Measurements from ENCODE around the gene OR10A5. TPM values are rescaled to one million over a fixed set of nuclear protein-coding genes. Genes with fewer than 3 reads are reported as not detected.

OR10A5 gene
- total RNA-seq, result not detected in 2 replicates

GRCh38 chr11:6845383-6845782, at the start of gene OR10A5:
TSS of gene OR10A5 (plus strand) at chr11:6845683. CDS start at chr11:6845683, 0 bp downstream.

GRCh38 chr11:6799402-6799801, 46.1 kb upstream of the OR10A5 start, which contains the start of gene OR6A2:
TSS of gene OR6A2 (minus strand) at chr11:6799689. CDS start at chr11:6795708, 3,981 bp downstream.

GRCh38 chr11:6862961-6863360, 17.5 kb downstream of the OR10A5 start, which contains the start of gene OR10A2:
TSS of gene OR10A2 (plus strand) at chr11:6863057. CDS start at chr11:6869755, 6,698 bp downstream.

GRCh38 chr11:6876325-6876724, 30.8 kb downstream of the OR10A5 start, which contains the start of gene OR10A4:
TSS of gene OR10A4 (plus strand) at chr11:6876625. CDS start at chr11:6876648, 23 bp downstream.

GRCh38 chr11:6892400-6892799, 46.9 kb downstream of the OR10A5 start, which contains the start of gene OR2D2:
TSS of gene OR2D2 (minus strand) at chr11:6892500. CDS start at chr11:6892500, 0 bp downstream.

Other genes starting within 250 kb of the OR10A5 start
- gene RRP8, start 242.1 kb upstream of the OR10A5 start, total RNA-seq, result 7.7 and 10.1 TPM in 2 replicates
- 144 and 175 TPM in 2 replicates for gene ILK, start 241.9 kb upstream of the OR10A5 start, total RNA-seq
- 80.7 and 97.0 TPM in 2 replicates for gene TAF10, start 233.5 kb upstream of the OR10A5 start, total RNA-seq
- gene TPP1, start 226.3 kb upstream of the OR10A5 start, total RNA-seq, result 42.2 and 101 TPM in 2 replicates
- gene DCHS1, start 189.9 kb upstream of the OR10A5 start, total RNA-seq, result 2.0 and 5.2 TPM in 2 replicates
- gene MRPL17, start 162.3 kb upstream of the OR10A5 start, total RNA-seq, result 54.6 and 61.5 TPM in 2 replicates
- under 0.01 TPM in 2 replicates for gene OR2AG2, start 73.7 kb upstream of the OR10A5 start, total RNA-seq
- gene OR2AG1, start 62.7 kb upstream of the OR10A5 start, total RNA-seq, result not detected in 2 replicates
- gene OR6A2, start 46.0 kb upstream of the OR10A5 start, total RNA-seq, result 0.14 and 0.37 TPM in 2 replicates
- gene OR10A2, start 17.4 kb downstream of the OR10A5 start, total RNA-seq, result not detected in 2 replicates
- not detected in 2 replicates for gene OR10A4, start 30.9 kb downstream of the OR10A5 start, total RNA-seq
- gene OR2D2, start 46.8 kb downstream of the OR10A5 start, total RNA-seq, result 0.14 and 0.18 TPM in 2 replicates
- gene OR2D3, start 75.3 kb downstream of the OR10A5 start, total RNA-seq, result not detected in 2 replicates
- 3.1 and 4.3 TPM in 2 replicates for gene ZNF215, start 80.7 kb downstream of the OR10A5 start, total RNA-seq
- gene ZNF214, start 174.7 kb downstream of the OR10A5 start, total RNA-seq, result 6.7 and 6.8 TPM in 2 replicates
- gene NLRP14, start 174.8 kb downstream of the OR10A5 start, total RNA-seq, result 0.09 and 0.14 TPM in 2 replicates
- not detected in 2 replicates for gene RBMXL2, start 243.3 kb downstream of the OR10A5 start, total RNA-seq

Measured in smooth muscle cell of bladder (primary cell).